ENCODE data around the gene PCNT.
"Not testable (repeated sequence)": the region's sequence is repeated elsewhere in the genome, so short reads cannot be mapped to it uniquely, and the experiment has no call there.

Gene PCNT

DNA sequence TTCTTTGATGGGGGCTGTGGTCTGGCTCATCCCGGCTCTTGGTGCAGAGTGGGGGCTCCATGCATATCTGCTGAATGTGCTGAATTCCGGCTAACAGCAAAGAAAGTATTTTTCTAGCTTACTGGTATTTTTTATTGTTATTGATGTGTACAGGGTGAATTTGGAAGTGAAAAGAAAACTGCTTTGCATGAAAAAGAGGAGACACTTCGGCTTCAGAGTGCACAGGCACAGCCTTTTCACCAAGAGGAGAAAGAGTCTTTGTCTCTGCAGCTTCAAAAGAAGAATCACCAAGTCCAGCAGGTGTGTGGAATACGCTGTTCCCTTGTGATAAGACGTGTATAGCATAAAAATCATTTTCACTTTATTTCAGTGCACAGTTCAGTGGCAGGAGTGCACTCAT, 57.6 kb downstream of the PCNT start:
- no peak for DNase-seq (ENCODE audit: low spot score)

- no peak for DNase-seq (ENCODE audit: low spot score)
Observed at GRCh38 chr21:46384556-46384955, 60.6 kb downstream of the PCNT start.

- no peak for DNase-seq (ENCODE audit: low spot score)
Observed at GRCh38 chr21:46385846-46386733, 62.1 kb downstream of the PCNT start.

DNA sequence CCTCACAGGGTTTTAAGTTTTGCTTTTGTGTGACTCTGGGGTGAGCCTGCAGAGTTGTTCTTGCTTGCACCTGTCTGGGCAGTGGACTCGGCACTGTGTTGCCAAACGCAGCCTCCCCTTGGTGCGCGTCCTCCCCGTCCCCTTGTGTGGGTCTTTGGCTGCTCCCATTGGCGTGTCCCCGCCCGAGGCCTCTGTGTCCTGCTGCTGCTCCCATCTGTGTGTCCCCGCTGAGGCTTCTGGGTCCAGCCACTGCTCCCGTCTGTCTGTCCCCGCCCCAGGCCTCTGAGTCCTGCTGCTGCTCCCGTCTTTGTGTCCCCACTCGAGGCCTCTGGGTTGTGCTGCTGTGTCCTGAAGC, 62.8 kb downstream of the PCNT start:
- no peak for DNase-seq (ENCODE audit: low spot score)

DNA sequence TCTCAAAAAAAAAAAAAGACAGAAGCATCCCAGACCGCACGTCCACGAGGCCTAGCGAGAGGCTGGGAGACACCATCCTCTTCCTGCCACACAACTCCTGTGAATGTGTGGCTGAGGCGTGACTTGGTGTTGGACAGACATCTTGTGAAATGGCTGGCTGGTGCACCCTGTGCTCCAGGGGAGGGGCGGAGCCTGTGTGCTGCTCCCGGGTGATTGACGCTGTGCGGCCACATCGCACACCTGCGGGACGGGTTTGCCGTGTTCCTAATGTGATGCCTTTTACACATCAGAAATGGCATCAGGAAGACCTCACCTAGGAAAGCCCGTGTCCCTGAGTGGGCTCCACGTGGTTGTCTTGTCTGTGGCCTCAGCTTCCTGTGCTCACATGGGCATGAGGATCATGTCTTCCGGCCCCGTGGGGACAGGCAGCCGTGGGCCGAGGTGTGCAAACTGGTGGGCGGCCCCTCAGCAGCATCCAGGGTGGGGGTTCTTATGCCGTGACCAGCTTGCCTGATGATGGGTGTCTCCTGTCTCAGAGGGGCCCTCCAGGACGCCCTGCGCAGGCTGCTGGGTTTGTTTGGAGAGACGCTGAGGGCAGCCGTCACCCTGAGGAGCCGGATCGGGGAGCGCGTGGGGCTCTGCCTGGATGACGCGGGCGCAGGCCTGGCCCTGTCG, 64.4 kb downstream of the PCNT start:
- no peak for DNase-seq (ENCODE audit: low spot score)

DNA sequence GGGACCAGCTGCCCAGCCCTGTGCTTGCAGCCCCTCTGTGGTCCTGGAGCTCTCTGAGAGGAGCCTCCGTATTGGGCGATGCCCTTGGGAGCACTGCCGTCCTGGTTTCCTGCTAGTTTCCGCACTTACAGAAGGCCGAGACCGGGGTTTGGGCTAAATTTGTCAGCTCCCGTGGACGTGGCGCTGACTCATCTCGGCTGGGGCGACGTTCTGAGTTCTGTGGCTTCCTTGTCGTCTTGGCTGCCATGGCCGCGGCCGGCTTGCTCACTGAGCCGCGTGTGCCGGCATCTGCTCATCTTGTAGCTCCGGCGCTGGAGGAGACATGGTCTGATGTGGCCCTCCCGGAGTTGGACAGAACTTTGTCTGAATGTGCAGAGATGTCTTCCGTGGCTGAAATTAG, 64.9 kb downstream of the PCNT start:
- no peak for DNase-seq (ENCODE audit: low spot score)

DNA sequence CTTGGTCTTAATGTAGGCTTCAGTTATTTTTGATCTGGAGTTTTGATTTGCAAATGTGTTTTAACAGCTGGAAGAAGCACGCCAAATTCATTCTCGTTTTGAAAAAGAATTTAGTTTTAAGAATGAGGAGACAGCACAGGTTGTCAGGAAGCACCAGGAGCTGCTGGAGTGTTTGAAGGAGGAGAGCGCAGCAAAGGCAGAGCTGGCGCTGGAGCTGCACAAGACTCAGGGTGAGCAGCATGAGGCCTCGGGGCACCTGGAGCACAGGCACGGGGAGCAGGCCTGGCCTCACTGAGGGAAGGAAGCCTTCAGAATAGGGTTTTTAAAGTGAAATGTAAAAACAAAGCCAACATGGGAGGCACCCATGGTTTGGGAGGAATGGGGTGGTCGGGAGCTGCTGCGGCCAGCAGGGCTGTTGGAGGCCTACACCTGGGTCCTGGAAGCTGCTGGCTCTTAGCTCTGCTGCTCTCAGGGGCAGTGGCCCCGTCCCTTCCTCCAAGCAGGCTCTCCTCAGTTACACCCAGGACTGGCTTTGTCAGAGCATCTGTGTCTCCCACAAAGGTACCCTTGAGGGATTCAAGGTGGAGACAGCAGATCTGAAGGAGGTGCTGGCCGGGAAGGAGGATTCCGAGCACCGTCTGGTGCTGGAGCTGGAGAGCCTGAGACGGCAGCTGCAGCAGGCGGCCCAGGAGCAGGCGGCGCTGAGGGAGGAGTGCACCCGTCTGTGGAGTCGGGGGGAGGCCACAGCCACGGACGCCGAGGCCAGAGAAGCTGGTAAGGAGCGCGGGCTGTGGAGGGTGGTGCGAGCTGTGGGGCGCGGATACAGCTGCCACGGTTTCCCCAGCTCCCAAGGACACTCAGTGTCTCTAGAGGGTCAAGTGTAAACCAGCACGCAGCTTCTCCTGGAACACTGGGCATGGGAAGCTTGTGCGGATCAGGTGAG, 66.9 kb downstream of the PCNT start:
- DNase-seq (ENCODE audit: low spot score) = no peak

- no peak for DNase-seq (ENCODE audit: low spot score)
Observed at GRCh38 chr21:46391773-46392172, 67.8 kb downstream of the PCNT start.

GRCh38 chr21:46392921-46393320, 69.0 kb downstream of the PCNT start:
- DNase-seq (ENCODE audit: low spot score) = no peak

DNA sequence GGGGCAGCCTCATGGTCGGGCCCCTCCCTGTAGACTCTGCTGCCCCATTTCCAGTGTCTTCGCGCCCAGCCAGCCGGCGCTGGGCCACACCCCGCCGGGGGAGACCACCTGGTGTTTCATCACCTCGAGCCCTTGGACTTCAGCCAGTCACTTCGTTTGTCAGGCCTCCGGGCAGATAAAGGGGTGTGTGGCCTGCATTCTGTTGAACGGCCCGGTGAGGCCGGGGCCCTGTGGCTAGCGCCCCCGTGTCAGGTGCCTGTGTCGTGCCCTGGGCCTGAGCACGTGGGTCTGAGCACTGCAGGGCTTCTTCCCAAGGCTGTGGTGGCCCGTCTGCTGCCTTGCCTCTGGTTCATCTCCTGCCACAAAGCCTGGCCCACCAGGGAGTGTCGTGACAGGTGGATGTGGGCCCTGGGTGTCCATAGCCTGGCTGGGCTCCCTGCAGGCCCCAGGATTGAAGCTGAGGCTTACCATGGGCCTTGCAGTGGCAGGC, 69.5 kb downstream of the PCNT start:
- no peak for DNase-seq (ENCODE audit: low spot score)

GRCh38 chr21:46393941-46394594, 70.1 kb downstream of the PCNT start:
- DNase-seq (ENCODE audit: low spot score) = no peak

DNA sequence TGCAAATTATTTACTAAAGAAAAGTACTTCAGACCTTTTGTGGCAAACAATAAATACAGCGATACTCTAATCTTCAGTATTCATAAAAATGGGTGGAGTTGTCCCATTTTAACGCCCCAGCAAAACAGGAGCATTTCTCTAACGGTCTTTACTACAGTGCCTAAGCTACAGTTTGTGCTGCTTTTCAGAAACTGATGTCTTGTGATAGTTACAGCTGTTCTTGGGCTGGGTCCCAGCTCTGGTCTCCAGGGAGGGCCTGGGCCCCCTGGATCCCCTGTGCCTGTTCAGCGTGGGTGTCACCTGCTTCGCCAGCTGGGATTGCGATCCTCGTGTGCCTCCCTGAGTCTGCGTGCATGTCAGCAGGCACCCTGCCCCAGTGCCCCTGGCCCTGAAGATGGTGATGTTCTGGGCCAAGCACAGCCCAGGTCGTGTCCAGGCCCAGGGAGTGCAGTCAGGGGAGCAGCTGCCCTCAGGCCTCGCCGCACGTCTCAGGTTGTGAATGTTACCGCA, 70.7 kb downstream of the PCNT start:
- DNase-seq (ENCODE audit: low spot score) = no peak

DNA sequence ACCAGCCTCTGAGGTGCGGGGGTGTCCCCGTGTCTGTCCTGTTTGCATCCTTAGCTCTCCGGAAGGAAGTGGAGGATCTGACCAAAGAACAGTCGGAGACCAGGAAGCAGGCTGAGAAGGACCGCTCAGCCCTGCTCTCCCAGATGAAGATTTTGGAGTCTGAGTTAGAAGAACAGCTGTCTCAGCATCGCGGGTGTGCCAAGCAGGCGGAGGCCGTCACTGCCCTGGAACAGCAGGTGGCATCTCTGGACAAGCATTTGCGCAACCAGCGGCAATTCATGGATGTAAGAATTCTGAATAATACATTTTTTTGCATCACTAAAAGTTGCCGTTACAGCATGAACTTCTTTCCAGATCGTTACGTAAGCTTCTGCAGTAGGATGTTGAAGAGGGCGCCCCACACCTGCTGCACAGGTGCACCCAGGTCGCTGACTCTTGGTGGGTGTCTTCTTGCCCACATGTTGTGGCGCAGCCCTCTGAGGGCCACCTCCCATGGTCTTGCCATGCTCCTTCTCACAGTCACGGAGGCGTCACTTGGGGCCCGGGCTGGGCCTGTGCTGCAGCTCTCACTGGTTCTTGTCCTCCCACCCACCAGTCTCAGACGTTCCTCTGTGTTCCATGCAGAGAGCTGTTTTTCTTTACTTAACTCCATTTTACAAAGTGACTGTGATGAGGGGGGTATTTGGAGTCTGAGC, 73.4 kb downstream of the PCNT start:
- no peak for DNase-seq (ENCODE audit: low spot score)

GRCh38 chr21:46397993-46398392, 74.0 kb downstream of the PCNT start:
- DNase-seq (ENCODE audit: low spot score) = no peak

- no peak for DNase-seq (ENCODE audit: low spot score)
Observed at GRCh38 chr21:46399129-46399528, 75.2 kb downstream of the PCNT start.

DNA sequence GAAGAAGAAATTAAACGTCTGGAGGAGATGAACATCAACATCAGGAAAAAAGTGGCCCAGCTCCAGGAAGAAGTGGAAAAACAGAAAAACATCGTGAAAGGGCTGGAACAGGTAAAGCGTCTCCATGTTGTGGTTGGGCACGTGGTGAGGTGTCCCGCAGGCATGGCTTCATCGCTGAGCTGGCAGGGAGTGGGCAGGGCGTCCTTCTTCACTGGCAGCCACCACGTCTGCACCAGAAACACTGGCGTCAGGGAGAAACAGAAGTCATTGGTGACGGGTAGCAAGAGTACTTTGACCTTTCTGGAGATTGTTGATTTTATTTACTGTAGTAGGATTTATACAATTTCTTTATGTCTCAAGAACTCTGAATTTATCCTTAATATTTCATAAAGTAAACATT, 75.7 kb downstream of the PCNT start:
- no peak for DNase-seq (ENCODE audit: low spot score)

GRCh38 chr21:46401186-46401910, 77.4 kb downstream of the PCNT start:
- DNase-seq (ENCODE audit: low spot score) = no peak

GRCh38 chr21:46402421-46402820, 78.5 kb downstream of the PCNT start:
- DNase-seq (ENCODE audit: low spot score) = no peak

DNA sequence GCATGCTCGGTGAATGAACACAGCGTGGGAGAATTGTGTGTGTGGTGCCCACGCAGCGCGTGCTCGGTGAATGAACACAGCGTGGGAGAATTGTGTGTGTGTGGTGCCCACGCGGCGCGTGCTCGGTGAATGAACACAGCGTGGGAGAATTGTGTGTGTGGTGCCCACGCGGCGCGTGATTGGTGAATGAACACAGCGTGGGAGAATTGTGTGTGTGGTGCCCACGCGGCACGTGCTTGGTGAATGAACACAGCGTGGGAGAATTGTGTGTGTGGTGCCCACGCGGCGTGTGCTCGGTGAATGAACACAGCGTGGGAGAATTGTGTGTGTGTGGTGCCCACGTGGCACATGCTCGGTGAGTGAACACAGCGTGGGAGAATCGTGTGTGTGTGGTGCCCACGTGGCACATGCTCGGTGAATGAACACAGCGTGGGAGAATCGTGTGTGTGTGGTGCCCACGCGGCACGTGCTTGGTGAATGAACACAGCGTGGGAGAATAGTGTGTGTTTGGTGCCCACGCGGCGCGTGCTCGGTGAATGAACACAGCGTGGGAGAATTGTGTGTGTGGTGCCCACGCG, 79.4 kb downstream of the PCNT start:
- DNase-seq (ENCODE audit: low spot score) = not testable (repeated sequence)

DNA sequence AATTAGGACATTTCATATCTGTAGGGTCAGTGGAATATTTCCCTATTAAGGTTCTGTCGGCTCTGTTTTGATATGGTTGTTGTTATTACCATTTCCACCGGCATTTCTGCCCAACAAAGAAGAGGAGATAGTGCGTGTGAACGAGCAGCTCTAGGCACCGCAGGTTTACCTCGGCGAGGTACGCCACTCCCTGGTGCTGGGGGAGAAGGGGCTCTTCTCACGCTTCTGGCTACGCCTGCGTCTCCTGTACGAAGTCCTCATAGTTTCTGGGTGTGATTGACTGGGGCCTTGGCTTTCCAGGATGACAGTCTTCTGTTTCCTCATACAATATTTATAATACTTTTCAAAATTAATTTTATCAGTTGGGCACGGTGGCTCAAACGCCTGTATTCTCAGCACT, 80.3 kb downstream of the PCNT start:
- DNase-seq (ENCODE audit: low spot score) = no peak
